ENCODE measurements around the gene C1QB.

DNA sequence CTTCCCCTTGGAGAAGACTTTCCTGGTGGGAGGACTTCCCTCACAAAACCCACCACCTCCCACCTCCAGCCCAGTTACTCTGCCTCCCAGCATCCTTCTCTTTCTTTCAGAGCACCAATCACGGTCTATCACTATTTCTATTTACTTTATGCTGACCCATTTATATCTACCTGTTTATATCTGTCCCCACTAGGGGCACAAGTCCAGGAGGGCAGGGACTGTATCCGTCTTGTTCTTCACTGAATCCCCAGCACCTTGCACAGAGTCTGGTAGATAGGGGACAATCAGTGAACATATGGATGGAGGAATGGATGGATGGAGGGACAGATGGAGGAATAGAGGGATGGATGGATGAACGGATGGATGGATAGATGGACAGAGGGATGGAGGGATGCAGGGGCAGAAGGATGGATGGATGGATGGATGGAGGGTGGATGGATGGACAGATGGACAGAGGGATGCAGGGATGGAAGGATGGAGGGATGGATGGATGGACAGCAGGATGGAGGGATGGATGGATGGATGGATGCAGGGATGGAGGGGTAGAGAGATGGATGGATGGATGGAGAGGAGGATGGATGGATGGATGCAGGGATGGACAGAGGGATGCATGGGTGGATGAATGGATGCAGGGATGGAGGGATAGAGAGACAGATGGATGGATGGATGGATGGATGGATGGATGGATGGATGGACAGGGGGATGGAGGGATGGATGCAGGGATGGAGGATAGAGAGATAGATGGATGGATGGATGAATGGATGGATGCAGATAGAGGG lies 5.5 kb downstream of the C1QB start:
- TF ChIP-seq, protein P1, sequence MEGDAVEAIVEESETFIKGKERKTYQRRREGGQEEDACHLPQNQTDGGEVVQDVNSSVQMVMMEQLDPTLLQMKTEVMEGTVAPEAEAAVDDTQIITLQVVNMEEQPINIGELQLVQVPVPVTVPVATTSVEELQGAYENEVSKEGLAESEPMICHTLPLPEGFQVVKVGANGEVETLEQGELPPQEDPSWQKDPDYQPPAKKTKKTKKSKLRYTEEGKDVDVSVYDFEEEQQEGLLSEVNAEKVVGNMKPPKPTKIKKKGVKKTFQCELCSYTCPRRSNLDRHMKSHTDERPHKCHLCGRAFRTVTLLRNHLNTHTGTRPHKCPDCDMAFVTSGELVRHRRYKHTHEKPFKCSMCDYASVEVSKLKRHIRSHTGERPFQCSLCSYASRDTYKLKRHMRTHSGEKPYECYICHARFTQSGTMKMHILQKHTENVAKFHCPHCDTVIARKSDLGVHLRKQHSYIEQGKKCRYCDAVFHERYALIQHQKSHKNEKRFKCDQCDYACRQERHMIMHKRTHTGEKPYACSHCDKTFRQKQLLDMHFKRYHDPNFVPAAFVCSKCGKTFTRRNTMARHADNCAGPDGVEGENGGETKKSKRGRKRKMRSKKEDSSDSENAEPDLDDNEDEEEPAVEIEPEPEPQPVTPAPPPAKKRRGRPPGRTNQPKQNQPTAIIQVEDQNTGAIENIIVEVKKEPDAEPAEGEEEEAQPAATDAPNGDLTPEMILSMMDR (IDR thresholded peaks at IDR 0.05) = no peak
- TF ChIP-seq POLR2A (IDR thresholded peaks at IDR 0.05) = no peak
- no peak for TF ChIP-seq EP300 (IDR thresholded peaks at IDR 0.05)
- no peak for TF ChIP-seq POLR2AphosphoS5 (IDR thresholded peaks at IDR 0.05)

All from sigmoid colon (tissue), 4 donors.